Esophagus squamous epithelium (tissue), 5 donors: ENCODE data around the gene ADGRD1. TPM values are rescaled to one million over a fixed set of nuclear protein-coding genes. Genes with fewer than 3 reads are reported as not detected.

ENCODE experiments used
- DNase-seq: peaks from one replicate; lab custom pipeline; 2025; lab: John Stamatoyannopoulos, UW
- H3K27ac ChIP-seq, 4 donors: fragments of 200-600 bp; sonication (generic); one replicate each; pipeline ENCODE4 v1.5.1; 2016 to 2019; ENCODE audit warnings: mild to moderate bottlenecking in 1 of 4
- H3K27me3 ChIP-seq, 4 donors: fragments of 200-600 bp; sonication (generic); 1 replicate in 3 of 4; 2 replicates in 1 of 4; pipeline versions ENCODE4 v1.5.1 to v1.6.0; 2017 to 2021; ENCODE audit warnings: antibody characterized with exemption in 1 of 4
- H3K36me3 ChIP-seq, 3 donors: fragments of 200-600 bp; sonication (generic); one replicate each; pipeline ENCODE4 v1.5.1; 2016 to 2019
- H3K4me1 ChIP-seq, 3 donors: fragments of 200-600 bp; sonication (generic); one replicate each; pipeline ENCODE4 v1.5.1; 2017 to 2019
- H3K4me3 ChIP-seq, 4 donors: fragments of 200-600 bp; sonication (generic); 1 replicate in 3 of 4; 2 replicates in 1 of 4; pipeline ENCODE4 v1.5.1; 2016 to 2019; ENCODE audit warnings: mild to moderate bottlenecking in 2 of 4, moderate library complexity in 1 of 4
- H3K9me3 ChIP-seq, 3 donors: fragments of 200-600 bp; sonication (generic); one replicate each; pipeline ENCODE4 v1.5.1; 2016 to 2019
- POLR2A ChIP-seq, 4 donors: fragments of 450-650 bp; IDR thresholded peaks; one replicate each; pipeline ENCODE4 v1.6.1; 2017; ENCODE audit warnings: antibody characterized with exemption in 4 of 4, mild to moderate bottlenecking in 4 of 4, moderate library complexity in 3 of 4
- WGBS, 2 donors: methylation state at CpG; one replicate each; pipeline ENCODE4 v1.1.5; 2018; 5-methylcytosine and 5-hydroxymethylcytosine counted together
- intact Hi-C: fragments of 100-400 bp; cut with DNase I; formaldehyde crosslinking; loops from one replicate; pipeline ENCODE4 v1.15.0; 2022
- total RNA-seq, 4 donors: library from RNA; depleted of rRNA; stranded (reverse); fragments of >200 nt; gene quantifications; one replicate each; pipeline ENCODE4 v1.1.0, GENCODE V29; 2016
- TF ChIP-seq, protein P1 (sequence below), 6 experiments: fragments of 450-650 bp in 4 of 6; fragments of 200-600 bp in 2 of 6; sonication (generic) in 2 of 6; IDR thresholded peaks; one replicate each; pipeline ENCODE4 v1.5.1; 2016 to 2019; ENCODE audit warnings: antibody characterized with exemption in 6 of 6, mild to moderate bottlenecking in 4 of 6, moderate library complexity in 4 of 6
- donor health status: DM: yes; HTN: yes; CAD: no.

The ADGRD1 gene
- total RNA-seq, 4 donors from 2014 or later, result 2.2 to 28.2 (median 8.8) TPM

DNA sequence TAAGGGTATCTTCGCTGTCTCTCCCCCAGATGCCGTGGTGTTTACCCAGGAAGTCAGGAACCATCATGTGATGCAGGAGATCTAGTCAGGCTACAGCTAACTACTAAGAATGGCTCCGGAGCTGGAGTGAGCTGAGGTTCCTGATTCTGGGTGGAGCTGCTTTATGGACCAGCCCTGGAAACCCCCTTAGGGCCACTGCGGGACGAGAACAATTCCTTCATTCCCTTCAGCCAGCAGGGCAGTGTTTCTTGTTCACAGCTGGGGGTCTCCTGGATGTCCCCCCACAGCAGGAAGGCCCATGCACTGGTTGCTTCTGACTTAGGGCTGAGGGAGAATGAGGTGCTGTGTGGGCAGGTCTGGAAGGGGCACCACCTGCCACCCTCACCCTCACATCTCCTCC lies 199.3 kb downstream of the ADGRD1 start:
- H3K4me1 ChIP-seq, result no peaks in the 10 kb centered on the region
- no peaks in the 10 kb centered on the region for H3K9me3 ChIP-seq
- no peak overlapping the region for H3K27ac ChIP-seq
- intact Hi-C loops, result no loop called here
- no peaks in the 10 kb centered on the region for H3K36me3 ChIP-seq
- TF ChIP-seq, protein P1, sequence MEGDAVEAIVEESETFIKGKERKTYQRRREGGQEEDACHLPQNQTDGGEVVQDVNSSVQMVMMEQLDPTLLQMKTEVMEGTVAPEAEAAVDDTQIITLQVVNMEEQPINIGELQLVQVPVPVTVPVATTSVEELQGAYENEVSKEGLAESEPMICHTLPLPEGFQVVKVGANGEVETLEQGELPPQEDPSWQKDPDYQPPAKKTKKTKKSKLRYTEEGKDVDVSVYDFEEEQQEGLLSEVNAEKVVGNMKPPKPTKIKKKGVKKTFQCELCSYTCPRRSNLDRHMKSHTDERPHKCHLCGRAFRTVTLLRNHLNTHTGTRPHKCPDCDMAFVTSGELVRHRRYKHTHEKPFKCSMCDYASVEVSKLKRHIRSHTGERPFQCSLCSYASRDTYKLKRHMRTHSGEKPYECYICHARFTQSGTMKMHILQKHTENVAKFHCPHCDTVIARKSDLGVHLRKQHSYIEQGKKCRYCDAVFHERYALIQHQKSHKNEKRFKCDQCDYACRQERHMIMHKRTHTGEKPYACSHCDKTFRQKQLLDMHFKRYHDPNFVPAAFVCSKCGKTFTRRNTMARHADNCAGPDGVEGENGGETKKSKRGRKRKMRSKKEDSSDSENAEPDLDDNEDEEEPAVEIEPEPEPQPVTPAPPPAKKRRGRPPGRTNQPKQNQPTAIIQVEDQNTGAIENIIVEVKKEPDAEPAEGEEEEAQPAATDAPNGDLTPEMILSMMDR (IDR thresholded peaks at IDR 0.05), result no peak
- no peak for TF ChIP-seq POLR2A (IDR thresholded peaks at IDR 0.05)
- no peak for DNase-seq
- WGBS, 2 donors, result 80 to 95% methylated on average over 1 to 3 of the region's 5 CpGs
- peaks cover 0 to 7% (median 0%) of the 10 kb centered on the region in 4 donors for H3K27me3 ChIP-seq
- H3K4me3 ChIP-seq, result no peak overlapping the region

DNA sequence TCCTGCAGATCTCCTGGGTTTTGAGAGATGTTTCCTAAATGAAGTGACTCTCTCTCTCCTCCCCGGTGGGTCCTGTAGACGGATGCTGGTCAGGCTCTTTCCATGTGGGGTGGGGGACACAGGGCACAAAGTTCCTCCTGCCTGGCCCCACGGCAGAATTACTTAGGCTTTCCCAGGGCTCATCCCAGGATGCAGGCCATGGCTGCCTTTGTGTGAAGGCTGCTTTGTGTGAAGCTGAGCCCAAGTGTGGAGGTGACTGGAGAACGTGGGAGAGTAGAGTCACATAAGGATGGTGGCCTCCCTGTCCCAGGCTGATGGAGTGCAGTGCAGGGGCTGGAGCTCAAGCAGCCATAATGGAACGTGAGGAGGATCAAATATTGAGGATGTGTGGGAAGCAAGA lies 200.2 kb downstream of the ADGRD1 start:
- H3K27me3 ChIP-seq, result peaks cover 0 to 7% (median 0%) of the 10 kb centered on the region in 4 donors
- H3K36me3 ChIP-seq, result no peaks in the 10 kb centered on the region
- WGBS, 2 donors, result 67 to 78% methylated on average over 1 to 4 of the region's 5 CpGs
- H3K4me1 ChIP-seq, result no peaks in the 10 kb centered on the region
- intact Hi-C loops, result no loop called here
- no peak overlapping the region for H3K4me3 ChIP-seq
- TF ChIP-seq, protein P1 (IDR thresholded peaks at IDR 0.05), result no peak
- TF ChIP-seq POLR2A (IDR thresholded peaks at IDR 0.05), result no peak
- H3K9me3 ChIP-seq, result no peaks in the 10 kb centered on the region
- DNase-seq, result no peak
- no peak overlapping the region for H3K27ac ChIP-seq

DNA sequence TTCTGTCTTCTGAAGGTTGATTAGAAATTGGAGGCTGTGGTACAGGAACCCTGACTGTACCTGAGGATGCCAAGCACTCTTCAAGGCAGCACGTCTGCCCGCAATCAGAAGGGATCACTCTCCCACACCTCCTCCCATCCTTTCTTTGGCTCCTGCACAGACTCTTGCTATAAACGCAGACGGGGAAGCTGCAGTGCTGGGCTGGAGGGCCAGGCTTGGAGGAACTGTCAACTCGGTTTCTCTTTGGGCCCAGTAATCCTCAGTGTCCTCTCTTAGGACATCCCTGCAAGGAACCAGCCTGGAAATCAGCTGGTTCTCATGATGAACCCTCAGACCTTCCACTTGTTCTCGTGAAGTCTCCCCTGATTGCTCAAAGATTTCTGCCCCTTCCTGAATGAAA lies 201.4 kb downstream of the ADGRD1 start:
- H3K4me1 ChIP-seq, result no peaks in the 10 kb centered on the region
- no peak overlapping the region for H3K27ac ChIP-seq
- DNase-seq, result no peak
- H3K36me3 ChIP-seq, result no peaks in the 10 kb centered on the region
- 65 to 88% methylated on average over 3 to 4 of the region's 6 CpGs for WGBS, 2 donors
- peaks cover 0 to 7% (median 0%) of the 10 kb centered on the region in 4 donors for H3K27me3 ChIP-seq
- H3K9me3 ChIP-seq, result no peaks in the 10 kb centered on the region
- no peak for TF ChIP-seq POLR2A (IDR thresholded peaks at IDR 0.05)
- TF ChIP-seq, protein P1 (IDR thresholded peaks at IDR 0.05), result no peak
- H3K4me3 ChIP-seq, result no peak overlapping the region
- intact Hi-C loops, result no loop called here

DNA sequence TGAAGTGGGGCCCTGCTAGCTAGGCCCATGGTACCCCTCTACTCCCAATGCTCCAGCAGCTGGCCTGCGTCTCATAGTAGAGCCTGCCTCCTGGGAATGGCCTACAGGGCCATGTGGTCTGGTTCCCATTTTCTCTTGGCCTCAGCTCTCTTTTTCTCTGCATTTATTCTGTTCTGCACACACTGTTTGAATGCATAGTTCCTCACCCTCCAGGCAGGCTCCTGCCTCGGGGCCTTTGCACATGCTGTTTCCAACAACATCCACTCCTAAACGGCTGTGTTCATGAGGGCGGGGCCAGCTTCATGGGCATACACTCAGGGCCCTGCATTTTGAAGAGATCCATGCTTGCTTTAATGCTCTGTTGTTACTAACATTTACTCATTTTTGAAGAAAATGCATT lies 204.0 kb downstream of the ADGRD1 start:
- no peak overlapping the region for H3K27ac ChIP-seq
- TF ChIP-seq, protein P1 (IDR thresholded peaks at IDR 0.05), result no peak
- TF ChIP-seq POLR2A (IDR thresholded peaks at IDR 0.05), result no peak
- no peak for DNase-seq
- H3K9me3 ChIP-seq, result no peaks in the 10 kb centered on the region
- no peaks in the 10 kb centered on the region for H3K4me1 ChIP-seq
- intact Hi-C loops, result no loop called here
- 67 to 81% methylated on average over 4 of the region's 4 CpGs for WGBS, 2 donors
- no peaks in the 10 kb centered on the region for H3K36me3 ChIP-seq
- no peak overlapping the region for H3K4me3 ChIP-seq
- no peaks in the 10 kb centered on the region for H3K27me3 ChIP-seq

DNA sequence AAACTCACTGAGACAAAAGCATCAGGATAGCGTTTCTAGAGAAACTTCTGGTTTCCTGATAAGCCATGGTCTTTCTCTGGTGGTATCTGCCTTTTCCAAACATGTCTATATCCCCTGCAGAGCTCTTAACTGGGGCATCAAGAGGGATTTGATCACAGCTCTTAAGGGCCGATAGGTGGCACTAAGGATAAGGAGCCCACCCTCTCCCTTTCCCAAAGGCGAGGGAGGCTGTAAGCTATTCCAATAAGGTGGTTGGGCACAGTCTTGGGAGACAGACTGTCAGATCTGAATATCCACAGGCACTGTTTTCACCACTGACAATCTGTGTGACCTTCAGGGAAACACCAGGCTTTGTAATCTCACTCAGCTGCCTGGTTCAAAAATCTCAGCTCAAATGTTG lies 206.0 kb downstream of the ADGRD1 start:
- Histone ChIP-seq H3K27me3 (peaks cover 0 to 9% (median 0%) of the 10 kb centered on the region in 4 donors), H3K36me3 (no peaks in the 10 kb centered on the region), H3K4me1 (no peaks in the 10 kb centered on the region), H3K27ac (no peak overlapping the region), H3K4me3 (no peak overlapping the region), H3K9me3 (no peaks in the 10 kb centered on the region)
- TF ChIP-seq, protein P1 (IDR thresholded peaks at IDR 0.05), result no peak
- TF ChIP-seq POLR2A (IDR thresholded peaks at IDR 0.05), result no peak
- intact Hi-C loops, result no loop called here
- DNase-seq, result no peak
- WGBS, 2 donors, result 64 to 74% methylated on average over 3 of the region's 3 CpGs
